Hematopoietic multipotent progenitor cell treated with erythropoietin and hydrocortisone succinate and interleukin-3 and kit ligand, for 6 days (in vitro differentiated cells): Measurements from ENCODE around the gene HS3ST3A1.

Experiments used
- DNase-seq: peaks from one replicate; pipeline ENCODE4 v3.0.0-alpha.2; 2015

HS3ST3A1 gene

DNA sequence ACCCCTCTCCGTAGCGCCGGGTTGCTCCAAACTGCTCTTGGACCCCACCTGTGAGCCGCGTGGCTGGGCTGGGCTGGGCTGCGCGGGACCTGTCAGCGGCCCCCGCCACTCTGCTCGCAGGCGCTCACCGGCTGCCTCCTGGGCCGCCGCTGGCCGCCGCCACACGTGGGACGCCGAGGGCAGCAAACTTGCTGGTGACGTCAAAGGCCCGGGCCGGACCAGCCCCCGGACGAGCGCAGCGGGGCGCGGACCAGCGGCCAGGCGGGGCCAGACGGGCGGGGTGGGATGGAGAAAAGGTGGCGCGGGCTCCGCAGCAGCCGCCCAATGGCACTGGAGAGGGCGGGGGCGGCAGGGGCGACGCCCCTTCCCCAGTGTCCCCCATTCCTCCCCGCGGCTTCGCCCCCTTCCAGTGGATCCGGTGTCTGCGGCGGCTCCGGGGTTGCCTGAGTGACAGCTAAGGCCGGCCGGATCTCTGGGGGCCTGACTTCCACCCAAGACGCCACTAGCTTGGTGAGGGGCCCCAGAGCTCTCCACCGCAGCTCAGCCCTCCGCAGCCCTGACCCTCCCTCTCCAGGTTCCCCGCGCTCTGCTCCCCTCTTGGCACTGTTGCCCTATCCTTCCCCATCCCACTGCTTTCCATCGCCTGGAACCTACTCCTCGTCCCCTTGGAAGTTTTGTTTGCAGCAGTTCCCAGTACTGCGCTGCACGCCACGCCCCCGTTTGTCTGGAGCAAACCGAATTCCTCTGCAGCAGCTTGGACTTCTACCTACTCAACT lies at the start of gene HS3ST3A1:
TSS of gene HS3ST3A1 (minus strand) at position 154 of the 776 bp plus-strand sequence. CDS start 800 bp downstream, outside the sequence.
- DNase-seq: peak; percentile 3

DNA sequence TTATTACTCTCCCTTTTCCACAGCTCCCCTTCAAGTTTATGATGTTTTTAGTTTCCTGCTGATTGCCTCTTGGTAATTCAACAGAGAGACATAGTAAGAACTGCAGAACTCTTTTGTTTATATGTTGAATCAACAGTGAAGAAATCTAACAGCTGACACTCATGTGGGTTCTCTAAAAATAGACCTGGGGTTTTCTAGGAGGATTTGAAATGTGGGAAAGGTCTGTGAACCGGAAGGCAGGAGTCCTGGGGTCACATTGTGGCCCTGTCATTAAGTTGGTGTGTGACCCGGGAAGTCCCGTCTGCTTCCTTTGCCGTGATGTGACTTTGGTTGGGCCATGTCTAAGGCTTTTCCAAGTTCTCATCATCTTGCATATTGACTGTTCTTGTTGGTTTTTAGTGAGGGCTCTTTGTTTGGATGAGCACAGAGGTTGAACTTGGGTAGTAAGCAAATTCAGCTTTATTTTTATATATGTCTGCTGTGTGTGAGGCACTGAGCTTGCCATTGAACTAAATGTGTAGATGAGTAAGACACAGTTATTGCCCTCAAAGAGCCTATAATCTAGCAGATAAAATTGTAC lies 48.5 kb upstream of the HS3ST3A1 start:
- no peak for DNase-seq

DNA sequence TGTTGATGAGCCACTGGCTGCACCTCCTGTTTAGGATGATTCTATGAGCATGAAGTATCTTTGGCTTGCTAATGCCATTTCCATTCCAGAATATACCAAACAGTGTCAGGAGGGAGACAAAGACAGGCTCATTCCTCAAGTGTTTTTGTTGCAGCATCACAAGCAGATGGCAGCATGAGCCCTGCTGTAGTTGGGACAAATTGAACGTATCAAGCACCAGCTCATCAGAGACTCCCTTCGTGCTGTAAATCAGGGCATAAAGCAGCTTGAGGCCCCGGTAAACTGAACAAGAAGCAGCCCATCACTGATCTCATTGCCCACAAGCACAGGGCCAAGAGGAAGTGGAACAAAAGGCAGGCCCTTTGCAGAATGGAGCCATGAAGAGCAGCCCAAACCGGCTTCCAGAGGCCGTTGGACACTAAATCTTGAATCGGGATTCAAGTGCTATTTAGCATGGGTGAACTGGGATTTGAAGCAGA lies 45.9 kb upstream of the HS3ST3A1 start:
- no peak for DNase-seq

DNA sequence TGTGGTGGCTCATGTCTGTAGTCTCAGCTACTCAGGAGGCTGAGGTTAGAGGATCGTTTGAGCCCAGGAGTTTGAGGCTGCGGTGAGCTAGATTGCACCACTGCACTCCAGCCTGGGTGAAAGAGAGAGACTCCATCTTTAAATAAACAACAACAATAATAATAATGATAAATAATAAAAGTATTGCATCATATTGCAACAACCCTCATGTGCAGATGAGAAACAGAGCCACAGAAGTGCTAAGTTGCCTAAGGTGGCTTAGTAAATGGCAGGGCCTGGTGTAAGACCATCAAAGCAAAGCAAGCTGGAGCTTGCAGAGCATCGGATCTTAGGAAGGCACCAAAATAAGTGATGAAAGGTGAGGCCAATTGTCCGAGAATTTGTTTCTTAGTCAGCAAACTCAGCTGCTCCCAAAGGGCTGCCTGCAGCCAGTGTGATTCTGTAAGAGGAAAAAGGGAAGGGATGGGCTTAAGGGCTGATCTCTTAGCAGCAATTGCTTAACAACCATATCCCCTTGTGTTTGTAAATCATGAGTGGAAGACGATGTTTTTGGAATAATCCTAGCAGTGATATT lies 45.3 kb upstream of the HS3ST3A1 start:
- DNase-seq: no peak

DNA sequence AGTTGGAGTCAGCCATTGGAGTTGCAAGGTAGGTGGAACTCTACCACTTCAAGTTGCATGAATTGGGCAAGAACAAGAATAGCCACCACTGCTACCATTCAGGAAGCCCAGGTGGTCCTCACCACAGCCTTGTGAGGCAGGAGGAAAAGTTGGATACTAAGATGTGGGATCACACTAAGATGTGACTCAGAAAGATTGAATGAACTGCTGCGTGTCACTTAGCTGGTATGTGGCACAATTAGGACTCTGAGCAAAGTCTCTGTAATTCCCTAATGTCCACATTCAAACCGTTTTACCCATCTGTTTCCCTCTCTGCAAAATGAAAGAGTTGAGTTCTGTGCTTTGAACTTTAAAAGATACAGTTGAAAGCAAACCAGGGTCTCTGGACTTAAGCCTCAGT lies 44.7 kb upstream of the HS3ST3A1 start:
- no peak for DNase-seq

DNA sequence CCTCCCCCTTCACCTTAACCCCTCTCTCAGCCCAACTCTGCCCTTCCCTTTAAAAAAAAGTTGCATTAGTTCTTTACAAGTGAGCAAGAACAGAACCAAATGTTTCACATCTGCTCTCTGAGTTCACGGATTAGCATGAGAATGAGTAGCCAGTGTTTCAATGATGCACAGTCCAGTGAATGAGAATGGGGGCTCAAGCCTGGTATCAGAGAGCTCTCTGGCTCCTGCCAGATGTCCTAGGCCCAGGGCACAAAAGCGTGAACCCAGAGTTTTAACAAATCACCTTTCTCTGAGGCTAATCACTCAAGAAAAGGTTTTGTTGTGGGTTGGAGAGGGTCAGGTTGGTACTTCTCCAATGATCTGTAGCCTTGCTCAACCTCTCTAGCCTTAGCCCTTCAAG lies 41.5 kb upstream of the HS3ST3A1 start:
- DNase-seq: no peak

DNA sequence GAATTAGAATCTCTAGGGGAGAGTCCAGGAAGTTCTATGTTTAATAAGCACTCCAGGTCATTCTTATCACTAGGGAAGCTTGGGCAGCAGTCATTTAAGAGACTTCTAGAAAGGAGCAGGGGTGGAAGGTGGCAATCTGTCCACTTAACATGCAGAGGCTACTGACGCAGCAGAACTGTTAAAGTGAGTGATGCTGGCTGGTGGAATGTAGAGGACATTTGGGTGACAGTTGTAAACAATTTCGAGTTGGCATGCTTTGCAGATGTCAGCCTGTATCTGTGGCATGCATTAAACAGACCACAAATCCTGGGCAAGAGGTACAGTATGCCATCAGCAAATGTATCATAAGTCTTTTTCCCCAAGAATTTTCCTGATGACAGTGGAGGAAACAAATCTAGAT lies 40.5 kb upstream of the HS3ST3A1 start:
- DNase-seq: no peak

DNA sequence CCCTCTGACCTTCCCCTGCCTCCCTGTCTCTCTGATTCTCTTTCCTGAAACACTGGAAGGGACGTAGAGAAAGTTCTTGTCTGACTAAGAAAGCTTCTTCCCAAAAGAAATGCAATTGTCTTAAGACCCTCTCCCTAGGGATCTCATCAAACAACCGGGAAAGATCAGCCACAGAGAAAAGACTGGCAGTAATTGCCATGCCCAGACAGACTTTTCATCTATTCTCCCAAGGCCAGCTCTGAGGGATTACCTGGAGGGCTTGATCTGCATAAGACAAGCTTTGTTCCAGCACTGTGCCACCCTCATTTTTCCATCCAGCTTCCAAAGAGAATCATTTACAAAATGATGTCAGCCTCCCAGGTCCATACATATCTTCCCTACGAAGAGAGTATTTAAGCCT lies 38.8 kb upstream of the HS3ST3A1 start:
- DNase-seq: no peak

DNA sequence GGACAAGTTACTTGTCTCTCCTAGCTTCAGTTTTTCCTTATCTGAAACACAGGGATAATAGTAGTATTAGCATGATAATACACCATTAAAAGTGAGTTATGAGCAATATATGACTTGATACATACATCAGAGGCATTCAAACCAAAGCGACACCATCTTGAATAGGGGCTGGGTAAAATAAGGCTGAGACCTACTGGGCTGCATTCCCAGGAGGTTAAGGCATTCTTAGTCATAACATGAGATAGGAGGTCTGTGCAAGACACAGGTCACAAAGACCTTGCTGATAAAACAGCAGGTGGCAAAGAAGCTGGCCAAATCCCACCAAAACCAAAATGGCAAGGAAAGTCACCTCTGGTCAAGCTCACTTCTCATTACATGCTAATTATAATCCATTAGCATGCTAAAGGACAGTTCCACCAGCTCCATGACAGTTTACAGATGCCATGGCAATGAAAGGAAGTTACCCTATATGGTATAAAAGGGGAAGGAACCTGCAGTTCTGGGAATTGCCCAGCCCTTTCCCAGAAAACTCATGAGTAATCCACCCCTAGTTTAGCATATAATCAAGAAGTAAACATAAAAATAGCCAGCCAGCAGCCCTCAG lies 37.2 kb upstream of the HS3ST3A1 start:
- DNase-seq: peak; percentile 2

DNA sequence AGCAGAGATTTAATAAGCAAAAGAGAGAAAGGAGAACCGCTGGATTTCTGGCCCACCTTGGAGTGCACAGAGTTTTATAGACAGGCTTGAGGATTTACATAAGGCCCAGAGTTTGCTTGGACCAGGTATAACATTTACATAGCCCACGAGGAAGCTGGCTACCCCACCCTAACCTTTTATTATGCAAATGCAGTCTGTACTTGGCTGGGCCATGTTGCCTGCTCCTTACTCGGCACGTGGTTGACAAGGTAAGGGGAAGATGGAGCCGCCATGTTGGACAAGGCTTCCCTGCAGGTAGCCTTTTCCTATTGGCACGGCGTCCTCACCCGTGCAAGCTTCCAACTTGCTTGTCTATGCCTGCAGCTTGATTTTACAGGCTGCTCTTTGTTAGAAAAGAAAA lies 35.2 kb upstream of the HS3ST3A1 start:
- no peak for DNase-seq

DNA sequence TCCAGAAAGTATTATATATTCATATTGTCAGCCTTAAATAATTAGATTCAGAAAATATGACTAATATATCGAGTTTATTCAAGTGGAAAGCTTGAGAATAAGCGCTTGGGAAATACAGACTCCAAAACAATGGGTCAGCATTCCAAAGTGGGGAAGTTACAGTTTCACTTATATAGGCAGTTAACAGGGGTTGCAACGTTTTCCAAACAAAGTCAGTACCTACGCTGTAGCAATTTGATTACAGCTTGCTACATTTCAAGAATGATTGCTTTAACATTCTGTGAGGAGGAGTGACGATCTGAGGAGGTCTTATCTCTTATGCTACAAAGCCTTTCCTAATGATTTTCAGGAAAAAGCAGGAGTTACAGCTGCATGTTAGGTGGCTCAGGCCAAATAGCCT lies 34.2 kb upstream of the HS3ST3A1 start:
- no peak for DNase-seq

DNA sequence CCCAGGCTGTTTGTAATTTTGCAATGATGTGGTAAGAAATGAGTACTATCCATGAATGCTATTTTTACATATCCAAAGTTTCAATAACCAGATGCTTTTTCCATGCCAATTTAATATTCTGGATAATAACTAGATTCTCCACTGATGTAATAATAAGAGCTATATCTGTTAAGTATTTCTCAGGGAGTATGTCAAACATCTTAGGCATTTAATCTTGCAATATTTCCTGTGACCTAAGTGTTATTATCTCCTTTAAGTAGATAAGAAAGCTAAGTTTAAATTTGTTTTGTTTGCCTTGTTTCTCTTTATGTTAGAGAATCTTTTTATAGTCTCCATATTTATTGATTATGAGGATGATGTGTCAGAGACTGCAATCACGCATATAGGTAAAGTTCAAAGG lies 32.3 kb upstream of the HS3ST3A1 start:
- no peak for DNase-seq

DNA sequence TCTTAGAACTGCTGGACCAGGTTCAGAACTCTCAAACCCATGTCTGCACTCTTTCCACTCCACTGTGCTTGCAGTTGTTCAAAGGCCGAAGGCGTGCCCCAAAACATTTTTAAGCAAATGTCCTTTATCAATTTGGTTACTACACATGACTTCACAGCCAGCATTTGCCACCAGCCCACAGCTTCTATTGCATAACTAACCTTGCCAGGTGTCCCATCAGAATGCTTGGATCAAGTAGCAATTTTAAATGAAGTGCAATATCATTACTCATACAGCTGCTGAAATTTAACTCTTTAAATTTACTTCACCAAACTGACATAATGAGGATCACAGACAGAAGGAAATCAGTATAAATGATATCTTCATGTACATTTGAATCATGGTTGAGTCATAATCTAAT lies 29.8 kb upstream of the HS3ST3A1 start:
- DNase-seq: no peak

DNA sequence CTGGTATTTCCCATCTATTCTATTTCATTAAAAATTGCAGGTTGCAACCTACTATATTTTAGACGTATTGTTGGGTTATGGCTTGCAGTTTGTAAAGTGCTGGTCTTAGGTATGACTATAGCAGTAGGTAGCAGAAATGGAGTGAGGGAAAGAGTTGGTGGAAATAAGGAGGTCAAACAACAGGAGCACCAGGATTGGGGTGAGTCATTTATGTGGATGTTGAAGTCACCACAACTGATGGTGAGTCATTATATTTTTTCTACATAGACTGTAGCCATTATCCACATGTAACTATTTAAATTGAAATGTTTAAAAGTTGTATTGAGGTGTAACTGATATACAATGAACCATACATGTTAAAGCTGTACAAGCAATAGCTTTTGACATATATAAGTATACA lies 25.0 kb upstream of the HS3ST3A1 start:
- no peak for DNase-seq

DNA sequence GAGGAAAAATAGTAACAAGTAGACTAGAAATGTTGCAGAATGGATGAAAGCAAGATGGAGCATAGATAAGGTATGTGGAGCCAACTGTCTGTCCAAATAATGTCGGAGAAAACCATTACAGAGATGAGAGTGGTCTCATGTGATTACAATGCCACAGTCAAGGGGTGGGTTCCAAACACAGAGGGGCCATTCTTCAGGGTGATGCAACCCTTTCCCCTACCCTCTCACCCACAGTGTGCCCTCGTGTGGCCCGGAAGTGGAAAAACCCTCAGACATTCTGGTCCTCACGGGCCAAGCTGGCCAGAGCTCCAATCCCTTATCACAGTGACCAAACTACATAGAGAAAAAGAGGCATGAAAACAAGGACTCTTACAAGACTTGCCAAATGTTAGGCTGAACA lies 17.7 kb upstream of the HS3ST3A1 start:
- DNase-seq: no peak

DNA sequence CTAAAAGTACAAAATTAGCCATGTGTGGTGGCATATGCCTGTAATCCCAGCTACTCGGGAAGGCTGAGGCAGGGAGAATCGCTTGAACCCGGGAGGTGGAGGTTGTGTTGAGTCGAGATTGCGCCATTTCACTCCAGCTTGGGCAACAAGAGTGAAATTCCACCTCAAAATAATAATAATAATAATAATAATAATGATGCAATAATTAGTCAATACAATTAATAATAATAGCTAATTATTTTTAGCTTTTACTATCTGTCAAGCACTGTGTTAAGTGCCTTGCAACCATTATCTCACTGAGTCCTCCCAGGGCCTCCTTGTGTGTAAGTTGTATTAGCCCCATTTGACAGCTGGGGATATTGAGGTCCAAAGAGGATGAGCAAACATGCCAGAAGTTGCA lies 14.3 kb upstream of the HS3ST3A1 start:
- no peak for DNase-seq

DNA sequence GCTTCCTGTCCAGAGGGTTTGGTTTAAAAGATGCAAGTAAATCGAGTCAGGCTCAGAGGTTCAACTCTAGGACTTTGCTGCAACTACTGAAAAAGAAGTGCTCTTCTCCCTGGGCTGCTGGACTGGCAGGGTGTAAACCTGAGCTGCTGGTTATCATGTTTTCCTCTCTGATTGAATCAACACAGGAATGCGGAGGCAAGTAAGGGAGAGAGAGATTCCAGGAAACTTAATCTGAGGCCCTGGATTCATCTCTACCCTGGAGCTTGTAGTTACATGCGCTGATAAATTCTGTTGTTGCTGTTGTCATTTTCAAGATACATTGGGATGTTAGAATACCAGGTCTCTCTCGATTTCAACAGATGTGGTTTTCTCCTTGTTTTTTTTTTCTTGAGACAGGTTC lies 8.2 kb upstream of the HS3ST3A1 start:
- no peak for DNase-seq

DNA sequence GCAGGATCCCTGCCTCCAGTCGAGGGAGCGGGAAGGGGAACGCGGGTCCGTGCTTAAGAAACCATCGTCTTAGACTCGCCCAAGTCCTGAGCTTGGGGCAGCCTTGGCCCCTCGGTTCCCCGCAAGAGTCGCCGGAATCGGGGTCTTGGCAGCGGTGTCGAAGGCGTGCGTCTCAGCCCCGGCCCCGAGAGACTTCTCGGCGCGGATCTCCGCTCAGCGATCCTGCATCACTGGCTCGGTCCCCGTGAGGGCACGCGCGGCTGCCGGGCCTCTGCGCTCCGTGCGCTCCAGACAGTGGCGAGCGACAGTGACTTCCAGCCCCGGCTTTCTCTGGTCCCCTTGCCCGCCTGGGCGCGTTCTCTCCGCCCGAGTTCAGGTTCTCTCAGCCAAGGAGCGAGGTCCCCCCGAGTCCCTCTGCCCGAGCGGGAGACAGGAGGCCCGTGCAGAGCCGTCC lies 380 bp downstream of the HS3ST3A1 start:
- peak; percentile 4 for DNase-seq

DNA sequence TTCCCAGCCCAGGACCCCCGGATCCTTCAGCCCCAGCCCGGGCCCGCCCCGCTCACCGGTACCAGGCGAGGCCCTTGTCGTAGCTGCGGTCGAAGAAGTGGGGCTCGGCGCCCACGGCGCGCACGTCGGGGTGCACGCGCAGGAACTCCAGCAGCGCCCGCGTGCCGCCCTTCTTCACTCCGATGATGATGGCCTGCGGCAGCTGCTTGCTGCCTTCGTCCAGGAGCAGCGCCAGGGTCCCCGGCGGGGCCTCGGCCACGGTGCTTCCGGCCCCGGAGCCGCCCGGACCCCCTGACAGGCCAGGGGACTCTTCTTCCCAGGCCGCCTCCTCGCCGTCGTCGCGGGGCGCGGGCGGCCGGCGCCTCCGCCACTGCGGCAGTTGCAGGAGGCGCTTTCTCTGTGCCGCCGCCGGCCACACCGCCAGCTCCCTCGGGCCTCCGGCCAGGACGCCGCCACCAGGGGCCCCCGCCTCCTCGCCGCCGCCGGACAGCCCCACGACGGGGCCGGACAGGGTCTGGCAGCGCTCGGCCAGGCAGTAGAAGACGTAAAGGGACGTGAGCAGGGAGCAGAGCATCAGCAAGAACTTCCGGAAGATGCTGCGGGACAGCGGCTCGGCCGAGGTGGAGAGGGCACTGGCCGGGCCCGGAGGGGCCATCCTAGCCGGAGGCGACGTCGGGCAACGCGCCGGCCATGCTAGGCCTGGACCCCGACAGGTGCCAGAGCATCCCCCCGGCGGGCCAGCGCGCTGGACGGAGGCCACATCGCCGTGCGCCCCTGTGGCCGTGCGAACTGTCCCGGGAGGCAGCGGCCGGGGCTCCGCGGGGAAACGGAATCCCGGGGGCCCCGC lies 1.0 kb downstream of the HS3ST3A1 start:
- no peak for DNase-seq

DNA sequence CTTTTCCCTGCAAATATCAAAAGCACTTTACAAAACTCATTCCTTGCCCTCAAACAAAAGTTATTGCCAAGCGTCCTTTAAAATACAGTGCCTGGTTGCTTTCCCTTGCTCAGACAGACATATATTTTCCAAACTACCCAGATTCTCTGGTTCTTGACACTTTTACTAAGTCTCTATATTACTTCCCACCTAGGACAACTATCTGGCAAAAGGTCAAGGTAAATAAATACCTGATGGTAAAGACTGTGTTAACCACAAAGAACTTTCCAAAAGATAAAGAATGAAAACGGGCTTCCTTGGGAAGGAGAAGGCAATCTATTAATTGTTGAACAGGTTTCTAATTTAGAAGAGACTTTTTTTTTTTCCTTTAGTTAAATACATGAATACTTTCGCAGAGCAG lies 1.9 kb downstream of the HS3ST3A1 start:
- DNase-seq: no peak

DNA sequence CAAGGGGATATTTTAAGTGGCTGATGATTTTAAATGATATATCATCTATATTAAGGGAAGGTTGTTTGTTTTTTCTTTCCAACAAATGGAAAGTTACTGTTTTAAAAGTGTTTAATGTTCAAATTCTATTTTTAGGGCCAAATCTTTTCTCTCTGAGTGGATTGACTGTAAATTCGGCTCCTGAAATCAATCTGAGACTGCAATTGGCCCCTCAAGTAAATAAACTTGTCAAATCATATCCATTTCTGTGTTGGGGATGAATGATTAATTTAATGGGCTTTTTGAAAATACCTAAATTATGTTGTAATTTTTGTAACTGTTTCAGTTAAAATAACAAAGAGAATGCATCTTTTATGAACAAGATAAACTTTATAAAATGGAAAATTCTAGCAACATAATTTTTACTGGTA lies 2.6 kb downstream of the HS3ST3A1 start:
- no peak for DNase-seq

DNA sequence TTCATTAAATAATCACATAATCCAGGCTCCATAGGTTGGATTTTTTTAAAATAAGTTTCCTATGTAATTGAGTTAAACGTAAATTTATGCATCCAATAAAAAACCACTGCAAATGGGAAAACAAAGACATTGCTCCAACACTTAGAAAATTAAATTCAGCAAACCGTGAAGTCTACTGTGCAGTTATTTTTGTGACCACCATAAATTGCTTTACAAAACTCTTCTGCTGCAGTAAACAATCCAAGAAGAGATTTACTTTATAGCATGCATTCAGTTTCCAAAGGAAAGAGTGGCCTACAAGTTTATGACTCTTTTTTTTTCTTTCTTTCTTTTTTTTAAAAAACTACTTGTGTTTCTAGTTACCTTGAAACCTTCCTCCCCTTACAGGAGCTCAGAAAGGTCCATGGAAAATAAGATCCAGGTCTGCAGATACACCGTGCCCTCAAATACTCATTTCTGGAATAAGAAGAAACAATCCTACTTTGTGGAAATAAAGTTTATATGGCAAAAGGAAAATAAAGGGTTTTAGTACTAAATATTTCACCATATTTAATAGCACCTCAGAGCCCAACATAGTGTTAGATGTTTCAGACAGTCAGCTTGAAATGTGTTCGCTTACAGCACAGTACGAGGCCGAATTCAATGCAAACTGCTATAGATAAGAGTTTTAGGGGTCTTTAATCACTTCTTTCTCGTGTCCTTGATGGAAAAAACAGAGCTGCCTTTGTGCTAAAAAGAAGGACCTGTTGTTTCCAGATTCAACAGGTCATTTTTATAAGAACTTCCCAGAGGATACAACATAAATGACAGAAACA lies 3.2 kb downstream of the HS3ST3A1 start:
- DNase-seq: no peak
